HepG2 (cell line): ENCODE data around the gene SRGAP2. TPM values are rescaled to one million over a fixed set of nuclear protein-coding genes. Genes with fewer than 3 reads are reported as not detected.
"Not testable (repeated sequence)": the region's sequence is repeated elsewhere in the genome, so short reads cannot be mapped to it uniquely, and the experiment has no call there.

Source experiments
- ATAC-seq: fragments of 200-7000 bp; cut with Tn5 transposase; 3 replicates; pipeline ENCODE4 v1.9.1; 2020; ENCODE audit warnings: mild to moderate bottlenecking, moderate library complexity
- BruUV-seq: library from RNA; stranded (reverse); fragments of 400-500 nt; replicated peaks from 2 replicates; lab custom pipeline; 2021; lab: Mats Ljungman, UMichigan
- CTCF ChIA-PET: fragments of 300-600 bp; formaldehyde crosslinking; extraction: SDS; loops from one replicate; lab custom pipeline; 2021; ENCODE audit warnings: low total read pairs, inconsistent platforms, low intra/inter-chr PET ratio; lab: Yijun Ruan, JAX
- POLR2A ChIA-PET: fragments of 350-600 bp; sonication (Branson Sonifier 250); formaldehyde crosslinking; loops from one replicate; lab custom pipeline; 2020; ENCODE audit warnings: antibody characterized with exemption, inconsistent platforms; lab: Yijun Ruan, JAX
- DNase-seq: peaks from one replicate; pipeline ENCODE4 v3.0.0-alpha.2; 2015; ENCODE audit warnings: low spot score
- FAIRE-seq: peaks from 3 replicates; lab custom pipeline; 2011; peaks lifted over from hg19 to GRCh38; lab: Jason Lieb, UNC
- H2AFZ ChIP-seq: one replicate; pipeline ENCODE4 v1.6.1; 2011; ENCODE audit warnings: low read length, inconsistent platforms
- H3K27ac ChIP-seq: fragments of 300-600 bp; 3 replicates; pipeline ENCODE4 v1.8.0; 2011; ENCODE audit warnings: mixed run types, mild to moderate bottlenecking, mixed read lengths, low read length, inconsistent platforms; ENCODE audit not compliant: insufficient read depth; ENCODE audit errors: extremely low read length
- H3K27me3 ChIP-seq, 2 experiments: fragments of 200-600 bp in 1 of 2; 2 replicates in 1 of 2; 3 replicates in 1 of 2; pipeline versions ENCODE4 v1.6.0 to v1.8.0; 2011; ENCODE audit warnings: low read length in 2 of 2, mild to moderate bottlenecking in 2 of 2, moderate library complexity in 2 of 2, inconsistent platforms in 1 of 2; ENCODE audit not compliant: insufficient read depth in 2 of 2, control insufficient read depth in 1 of 2
- H3K36me3 ChIP-seq, 2 experiments: fragments of 200-600 bp in 1 of 2; replicated peaks in 1 of 2; 2 replicates in 1 of 2; 3 replicates in 1 of 2; pipeline versions ENCODE4 v1.5.1 to v1.8.0; 2011; ENCODE audit warnings: low read length in 2 of 2, inconsistent platforms in 1 of 2; ENCODE audit not compliant: insufficient read depth in 2 of 2, control insufficient read depth in 1 of 2
- H3K4me1 ChIP-seq: 2 replicates; pipeline ENCODE4 v1.5.1; 2012; ENCODE audit warnings: low read length, inconsistent platforms; ENCODE audit not compliant: insufficient read depth
- H3K4me2 ChIP-seq: 2 replicates; pipeline ENCODE4 v1.6.0; 2011; ENCODE audit warnings: low read depth, low read length, inconsistent platforms
- H3K4me3 ChIP-seq, 3 experiments: fragments of 200-600 bp in 1 of 3; sonication (generic), shearing (Covaris generic) in 1 of 3; replicated peaks in 1 of 3; 2 replicates each; pipeline ENCODE4 v1.5.1; 2011 to 2016; ENCODE audit warnings: low read length in 3 of 3, inconsistent platforms in 2 of 3, low read depth in 2 of 3, mild to moderate bottlenecking in 2 of 3, control low read depth in 1 of 3, mixed read lengths in 1 of 3; ENCODE audit not compliant: insufficient read depth in 1 of 3
- H3K79me2 ChIP-seq: one replicate; pipeline ENCODE4 v1.6.1; 2011; ENCODE audit warnings: low read length, inconsistent platforms; ENCODE audit not compliant: insufficient read depth
- H3K9ac ChIP-seq: 2 replicates; pipeline ENCODE4 v1.6.0; 2011; ENCODE audit warnings: mild to moderate bottlenecking, low read depth, low read length, inconsistent platforms; ENCODE audit not compliant: insufficient read depth
- H3K9me3 ChIP-seq: 2 replicates; pipeline ENCODE4 v1.5.1; 2012; ENCODE audit warnings: mild to moderate bottlenecking, low read length
- H4K20me1 ChIP-seq: 2 replicates; pipeline ENCODE4 v1.6.0; 2011; ENCODE audit warnings: inconsistent platforms, mild to moderate bottlenecking, low read length, moderate library complexity; ENCODE audit not compliant: insufficient read depth
- STAG1 ChIP-seq: sonication (generic); formaldehyde crosslinking; IDR thresholded peaks from 2 replicates; pipeline ENCODE4 v1.4.0; 2020; ENCODE audit warnings: missing genetic modification reagents
- WGBS: methylation state at CpG from one replicate; pipeline ENCODE4 v1.1.6; 2017; ENCODE audit warnings: low lambda C conversion rate; 5-methylcytosine and 5-hydroxymethylcytosine counted together
- in situ Hi-C: cut with HindIII; loops from 2 replicates; pipeline ENCODE4 v1.10.0; 2017; ENCODE audit warnings: low pct_unique_long_range_greater_than_20kb; ENCODE audit not compliant: extremely low pct_ligation_motif_present
- intact Hi-C: fragments of 100-400 bp; cut with micrococcal nuclease; formaldehyde crosslinking; loops from one replicate; pipeline ENCODE4 v1.10.0; 2022; ENCODE audit not compliant: unreplicated experiment
- polyA plus RNA-seq, 8 experiments: library from polyadenylated mRNA; depleted of rRNA in 3 of 8; stranded (reverse) in 7 of 8; unstranded in 1 of 8; fragments of >200 nt; fragmentation: Illumina TruSeq in 4 of 8; extraction: Trizol in 4 of 8; gene quantifications; 2 replicates each; pipeline versions ENCODE4 v1.2.1 to v1.2.3, GENCODE V29; 2011 to 2016; ENCODE audit warnings: low read depth in 4 of 8, missing spikeins in 1 of 8, mixed read lengths in 1 of 8; ENCODE audit not compliant: insufficient read depth in 1 of 8
- total RNA-seq, 5 experiments: library from RNA; depleted of rRNA; stranded (reverse); fragments of >200 nt; fragmentation: Illumina TruSeq; extraction: Trizol; gene quantifications; 2 replicates each; pipeline ENCODE4 v1.2.3, GENCODE V29; 2016; ENCODE audit warnings: low read depth in 1 of 5

The SRGAP2 gene
- total and polyA plus RNA-seq, 2 of the 13 experiments (the other 11 are each of a cell fraction or from before 2014, with no cell fraction given), result 11.5 to 24.0 TPM

DNA sequence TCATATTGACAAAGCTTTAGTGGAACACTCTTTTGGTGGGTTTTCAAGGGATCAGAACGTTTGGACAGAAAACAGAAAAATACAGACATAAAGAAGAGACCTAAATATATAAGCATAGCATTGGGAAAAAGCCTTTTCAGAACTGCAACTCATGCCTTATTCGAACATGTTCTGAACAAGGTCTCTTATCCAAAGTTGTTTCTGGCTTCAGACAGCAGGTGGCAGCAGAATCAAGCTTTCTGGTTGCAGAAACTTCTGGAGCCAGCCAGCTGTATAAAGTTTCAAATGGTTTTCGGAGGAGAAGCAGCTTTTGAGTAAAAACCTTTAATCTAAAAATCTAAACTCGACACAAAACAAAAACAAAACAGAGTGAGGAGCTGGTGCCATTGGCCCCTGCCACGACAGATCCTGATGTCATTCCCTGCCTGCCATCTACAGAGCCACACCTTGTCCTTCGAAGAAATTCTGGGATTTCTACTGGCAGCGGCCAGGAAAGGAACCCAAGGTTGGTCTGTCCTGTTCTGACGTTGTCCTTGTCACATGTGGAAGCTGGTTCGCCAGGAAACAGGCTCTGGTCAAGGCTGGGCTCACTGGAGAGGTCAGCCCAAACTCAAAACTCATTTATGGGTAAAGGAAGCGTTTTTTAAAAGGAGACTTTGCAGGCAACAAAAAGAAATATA, 35.9 kb upstream of the SRGAP2 start:
- H3K9ac ChIP-seq, POLR2A ChIA-PET, H3K4me1 ChIP-seq, H3K79me2 ChIP-seq, FAIRE-seq, DNase-seq, H3K36me3 ChIP-seq, H3K27ac ChIP-seq, CTCF ChIA-PET, H4K20me1 ChIP-seq, in situ Hi-C loops, intact Hi-C loops, H3K4me2 ChIP-seq, H3K4me3 ChIP-seq, H3K9me3 ChIP-seq, H3K27me3 ChIP-seq, BruUV-seq, H2AFZ ChIP-seq: not testable (repeated sequence)
- peak; percentile 82 for ATAC-seq
- WGBS, result 27% methylated on average over 5 of the region's 10 CpGs
- TF ChIP-seq STAG1, result peak; percentile 42

DNA sequence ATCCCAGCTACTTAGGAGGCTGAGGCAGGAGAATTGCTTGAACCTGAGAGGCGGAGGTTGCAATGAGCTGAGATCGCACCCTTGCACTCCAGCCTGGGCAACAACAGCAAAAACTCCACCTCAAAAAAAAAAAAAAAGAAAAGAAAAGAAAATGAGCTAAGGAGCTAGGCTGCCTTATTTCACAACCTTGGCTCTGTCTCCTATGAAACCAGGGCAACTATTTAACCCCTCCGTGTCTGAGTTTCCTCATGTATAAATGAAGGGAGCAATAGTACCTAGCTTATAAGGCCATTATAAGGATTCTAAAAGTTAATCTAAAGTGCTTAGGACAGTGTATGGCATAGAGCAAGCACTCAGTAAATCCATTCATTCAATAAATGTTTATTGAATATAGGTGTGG, 33.5 kb upstream of the SRGAP2 start:
- H3K27ac ChIP-seq, H3K9me3 ChIP-seq, DNase-seq, H3K36me3 ChIP-seq, H3K79me2 ChIP-seq, H3K4me3 ChIP-seq, ATAC-seq, CTCF ChIA-PET, BruUV-seq, H3K4me1 ChIP-seq, H3K27me3 ChIP-seq, FAIRE-seq, H4K20me1 ChIP-seq, in situ Hi-C loops, POLR2A ChIA-PET, H3K9ac ChIP-seq, H3K4me2 ChIP-seq, intact Hi-C loops, H2AFZ ChIP-seq: not testable (repeated sequence)
- 12% methylated on average over 1 of the region's 3 CpGs for WGBS

DNA sequence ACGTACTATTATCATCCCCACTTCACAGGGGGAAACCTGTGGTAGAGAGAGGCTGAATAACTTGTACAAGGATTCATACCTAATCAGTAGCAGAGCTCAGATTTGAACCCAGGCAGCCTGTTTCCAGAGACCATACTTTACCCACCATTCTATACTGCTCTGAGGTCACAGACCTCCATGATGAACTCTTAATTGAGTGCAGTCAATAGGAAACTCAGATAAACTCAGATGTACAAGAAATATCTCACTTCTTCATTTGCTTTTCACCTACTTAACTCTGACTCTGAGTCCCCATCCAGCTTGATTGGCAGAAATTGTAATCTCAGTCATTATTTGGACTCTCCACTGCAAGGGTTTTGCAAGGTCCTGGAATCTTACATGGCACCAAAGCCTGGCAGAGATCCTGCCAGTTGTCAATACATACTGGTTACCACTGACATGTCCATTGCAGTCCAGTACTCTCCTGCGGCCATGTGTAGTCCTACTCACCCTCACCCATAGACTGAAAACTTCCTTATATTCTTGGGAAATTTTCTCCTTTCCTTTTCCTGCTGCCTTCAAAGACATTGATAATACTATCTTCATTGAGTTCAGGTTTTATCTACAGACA, 30.1 kb upstream of the SRGAP2 start:
- H3K9me3 ChIP-seq, intact Hi-C loops, H3K27ac ChIP-seq, H3K27me3 ChIP-seq, H3K36me3 ChIP-seq, H3K4me2 ChIP-seq, H3K9ac ChIP-seq, H4K20me1 ChIP-seq, H3K4me1 ChIP-seq, DNase-seq, POLR2A ChIA-PET, H3K4me3 ChIP-seq, in situ Hi-C loops, H2AFZ ChIP-seq, H3K79me2 ChIP-seq, FAIRE-seq, CTCF ChIA-PET, ATAC-seq, BruUV-seq: not testable (repeated sequence)
- 67% methylated on average over 1 of the region's 2 CpGs for WGBS
